Lower lobe of right lung (tissue), 2 donors: Measurements from ENCODE around the gene CELSR3. TPM values are rescaled to one million over a fixed set of nuclear protein-coding genes. Genes with fewer than 3 reads are reported as not detected.

Experiments used
- ATAC-seq, 2 donors: fragments of 200-7000 bp; cut with Tn5 transposase; one replicate each; pipeline ENCODE4 v1.9.1; 2020 to 2022; ENCODE audit warnings: mild to moderate bottlenecking in 2 of 2, moderate library complexity in 2 of 2
- DNase-seq: peaks from one replicate; pipeline ENCODE4 v3.0.0-alpha.2; 2020
- H3K27ac ChIP-seq: fragments of 200-600 bp; one replicate; pipeline ENCODE4 v1.8.0; 2022
- H3K27me3 ChIP-seq: fragments of 200-600 bp; one replicate; pipeline ENCODE4 v1.8.0; 2022; ENCODE audit warnings: low read depth
- H3K36me3 ChIP-seq: fragments of 200-600 bp; one replicate; pipeline ENCODE4 v1.8.0; 2022; ENCODE audit warnings: mild to moderate bottlenecking
- H3K4me1 ChIP-seq: fragments of 200-600 bp; one replicate; pipeline ENCODE4 v1.8.0; 2022
- H3K4me3 ChIP-seq: fragments of 200-600 bp; one replicate; pipeline ENCODE4 v1.8.0; 2022; ENCODE audit warnings: mild to moderate bottlenecking
- H3K9me3 ChIP-seq: fragments of 200-600 bp; one replicate; pipeline ENCODE4 v1.8.0; 2022
- intact Hi-C: fragments of 100-400 bp; cut with DNase I; formaldehyde crosslinking; loops from one replicate; pipeline ENCODE4 v1.11.0; 2022
- total RNA-seq: library from RNA; stranded (reverse); fragmentation: NEBNext Ultra II Directional; extraction: Animal tissue kit (Norgen Biotek cat#: 25700); gene quantifications from one replicate; pipeline ENCODE4 v1.2.1, GENCODE V29; 2021
- TF ChIP-seq, protein P1 (sequence below): fragments of 200-600 bp; IDR thresholded peaks from one replicate; pipeline ENCODE4 v1.8.0; 2022; ENCODE audit warnings: antibody characterized with exemption, mild to moderate bottlenecking
- donor health status: DM: no; HTN: yes; CAD: no; lungs with severe emphysema.

The CELSR3 gene
- total RNA-seq, 1 donor from 2014 or later: 1.0 TPM

- Histone ChIP-seq H3K4me3 (no peak overlapping the region), H3K9me3 (peaks cover 15% of the 10 kb centered on the region), H3K36me3 (no peaks in the 10 kb centered on the region), H3K27me3 (no peaks in the 10 kb centered on the region), H3K27ac (no peak overlapping the region), H3K4me1 (peaks cover 7% of the 10 kb centered on the region)
- TF ChIP-seq, protein P1, sequence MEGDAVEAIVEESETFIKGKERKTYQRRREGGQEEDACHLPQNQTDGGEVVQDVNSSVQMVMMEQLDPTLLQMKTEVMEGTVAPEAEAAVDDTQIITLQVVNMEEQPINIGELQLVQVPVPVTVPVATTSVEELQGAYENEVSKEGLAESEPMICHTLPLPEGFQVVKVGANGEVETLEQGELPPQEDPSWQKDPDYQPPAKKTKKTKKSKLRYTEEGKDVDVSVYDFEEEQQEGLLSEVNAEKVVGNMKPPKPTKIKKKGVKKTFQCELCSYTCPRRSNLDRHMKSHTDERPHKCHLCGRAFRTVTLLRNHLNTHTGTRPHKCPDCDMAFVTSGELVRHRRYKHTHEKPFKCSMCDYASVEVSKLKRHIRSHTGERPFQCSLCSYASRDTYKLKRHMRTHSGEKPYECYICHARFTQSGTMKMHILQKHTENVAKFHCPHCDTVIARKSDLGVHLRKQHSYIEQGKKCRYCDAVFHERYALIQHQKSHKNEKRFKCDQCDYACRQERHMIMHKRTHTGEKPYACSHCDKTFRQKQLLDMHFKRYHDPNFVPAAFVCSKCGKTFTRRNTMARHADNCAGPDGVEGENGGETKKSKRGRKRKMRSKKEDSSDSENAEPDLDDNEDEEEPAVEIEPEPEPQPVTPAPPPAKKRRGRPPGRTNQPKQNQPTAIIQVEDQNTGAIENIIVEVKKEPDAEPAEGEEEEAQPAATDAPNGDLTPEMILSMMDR: no peak
- no peak for ATAC-seq
- intact Hi-C loops: no loop called here
- no peak for DNase-seq
These were observed 48.6 kb downstream of the CELSR3 start for GRCh38 chr3:48614044-48614443.

- DNase-seq (no peak), ATAC-seq (no peak)
These were observed 50.4 kb downstream of the CELSR3 start for GRCh38 chr3:48612309-48612708.

GRCh38 chr3:48609088-48610005, 53.3 kb downstream of the CELSR3 start, which contains the start of gene UQCRC1:
Gene UQCRC1 (minus strand): TSS chr3:48609646. CDS start chr3:48609620, 26 bp downstream.
- Histone ChIP-seq H3K9me3 (no peaks in the 10 kb centered on the region), H3K27ac (peak within 1 kb of the TSS; percentile 90), H3K36me3 (peaks cover 34% of the 10 kb centered on the region), H3K4me1 (peaks cover 23% of the 10 kb centered on the region), H3K27me3 (no peaks in the 10 kb centered on the region), H3K4me3 (peak within 1 kb of the TSS; percentile 100)
- TF ChIP-seq, protein P1: peak; percentile 83
- peak; percentile 100 for ATAC-seq
- intact Hi-C loops: no loop called here
- peak; percentile 95 for DNase-seq

More at GRCh38 chr3:48612309-48612708, 50.4 kb downstream of the CELSR3 start:
- peaks cover 3% of the 10 kb centered on the region for H3K9me3 ChIP-seq
- no peak overlapping the region for H3K27ac ChIP-seq
- peaks cover 9% of the 10 kb centered on the region for H3K36me3 ChIP-seq
- no peak overlapping the region for H3K4me3 ChIP-seq
- TF ChIP-seq, protein P1: no peak
- H3K4me1 ChIP-seq: peaks cover 23% of the 10 kb centered on the region
- no peaks in the 10 kb centered on the region for H3K27me3 ChIP-seq
- intact Hi-C loops: no loop called here

DNA sequence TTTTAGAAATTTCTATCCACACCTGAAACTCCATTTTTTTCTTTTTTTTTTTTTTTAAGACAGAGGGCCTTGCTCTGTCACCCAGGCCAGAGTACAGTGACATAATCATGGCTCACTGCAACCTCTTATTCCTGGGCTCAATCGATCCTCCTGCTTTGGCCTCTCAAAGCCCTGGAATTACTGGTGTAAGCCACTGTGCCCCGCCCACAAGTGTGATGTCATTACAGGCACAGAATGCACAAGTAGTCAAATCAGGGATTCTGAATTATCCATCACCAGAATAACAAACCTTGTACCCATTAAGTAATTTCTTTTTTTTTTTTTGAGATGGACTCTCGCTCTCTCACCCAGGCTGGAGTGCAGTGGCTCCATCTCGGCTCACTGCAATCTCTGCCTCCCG, 55.2 kb downstream of the CELSR3 start:
- H3K9me3 ChIP-seq: no peaks in the 10 kb centered on the region
- ATAC-seq (no peak), DNase-seq (no peak)
- H3K4me1 ChIP-seq: peaks cover 23% of the 10 kb centered on the region
- no peak overlapping the region for H3K4me3 ChIP-seq
- TF ChIP-seq, protein P1: no peak
- no peaks in the 10 kb centered on the region for H3K27me3 ChIP-seq
- H3K27ac ChIP-seq: no peak overlapping the region
- intact Hi-C loops: no loop called here
- peaks cover 52% of the 10 kb centered on the region for H3K36me3 ChIP-seq

- Histone ChIP-seq H3K27ac (no peak overlapping the region), H3K27me3 (no peaks in the 10 kb centered on the region), H3K9me3 (no peaks in the 10 kb centered on the region), H3K4me3 (no peak overlapping the region), H3K4me1 (no peaks in the 10 kb centered on the region), H3K36me3 (peaks cover 92% of the 10 kb centered on the region)
- TF ChIP-seq, protein P1: no peak
- intact Hi-C loops: no loop called here
- DNase-seq: no peak
- no peak for ATAC-seq
These were observed 61.1 kb downstream of the CELSR3 start for GRCh38 chr3:48601622-48601994.
